NCI-H82 treated with DMSO at 0.1 percent for 48 hours (cell line): ENCODE results near the gene CDK6.
A peak's percentile ranks its signal among the peaks of the same experiment; 100 is the strongest.

Experiments
- DNase-seq: peaks from one replicate; lab custom pipeline; 2025; ENCODE audit not compliant: unreplicated experiment; lab: John Stamatoyannopoulos, UW

CDK6 gene

GRCh38 chr7:92740134-92740533 lies 96.2 kb downstream of the CDK6 start:
- DNase-seq, result no peak

- no peak for DNase-seq
Measured at GRCh38 chr7:92739091-92739490, 97.3 kb downstream of the CDK6 start.

DNA sequence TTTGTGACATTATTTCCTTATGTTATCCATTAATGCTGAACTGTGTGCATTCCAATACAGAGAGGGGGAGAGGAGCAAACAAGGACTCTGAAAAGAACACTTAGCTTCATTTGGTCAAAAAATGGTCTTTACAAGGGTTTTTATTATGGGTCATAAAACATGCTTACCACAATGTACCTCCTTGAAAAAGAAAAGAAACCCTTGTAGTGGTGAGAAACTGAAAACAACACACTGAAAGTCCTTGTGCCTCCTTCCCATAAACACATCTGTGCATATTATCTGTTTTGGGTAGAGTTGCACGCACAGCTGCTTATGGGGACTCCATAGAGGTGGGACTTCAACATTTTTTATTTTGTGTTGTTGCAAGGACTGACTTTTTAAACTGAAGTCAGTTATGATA lies 98.7 kb downstream of the CDK6 start:
- no peak for DNase-seq

DNA sequence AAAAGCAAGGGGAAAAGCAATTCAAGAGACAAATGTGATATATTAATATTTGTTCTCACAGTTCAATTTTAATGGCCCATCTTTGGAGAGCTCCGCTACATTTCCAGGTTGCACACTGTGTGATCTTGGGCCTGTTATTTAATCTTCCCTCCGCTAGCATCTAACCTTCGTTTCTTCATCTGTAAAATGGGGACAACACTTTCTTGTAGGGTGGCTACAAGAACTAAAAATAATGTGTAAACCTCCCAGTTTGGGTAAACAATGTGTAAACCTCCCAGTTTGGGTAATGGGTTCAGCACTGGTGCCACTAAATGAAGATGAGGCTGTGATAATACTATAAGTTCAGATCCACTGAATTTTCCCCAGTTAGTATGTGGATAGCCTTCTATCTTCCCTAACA lies 99.5 kb downstream of the CDK6 start:
- DNase-seq, result no peak

DNA sequence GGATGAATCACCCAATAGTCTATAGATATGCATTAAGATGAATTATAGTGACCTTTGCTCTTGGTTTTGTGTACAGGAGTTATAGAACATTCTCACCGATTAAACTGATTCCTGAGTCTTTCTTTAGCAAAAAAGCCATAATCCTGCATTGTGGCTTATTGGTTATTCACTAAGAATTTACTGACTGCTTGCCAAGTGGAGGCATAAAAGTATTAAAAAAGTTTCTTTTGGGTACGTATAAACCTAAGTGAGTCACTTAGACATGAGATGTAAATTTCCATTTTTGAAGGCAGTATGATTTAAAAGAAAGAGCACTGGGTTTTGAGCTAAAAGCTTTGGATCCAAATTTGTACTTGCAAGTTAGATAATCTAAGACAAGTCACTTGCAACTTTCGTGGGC lies 100.7 kb downstream of the CDK6 start:
- DNase-seq, result no peak

DNA sequence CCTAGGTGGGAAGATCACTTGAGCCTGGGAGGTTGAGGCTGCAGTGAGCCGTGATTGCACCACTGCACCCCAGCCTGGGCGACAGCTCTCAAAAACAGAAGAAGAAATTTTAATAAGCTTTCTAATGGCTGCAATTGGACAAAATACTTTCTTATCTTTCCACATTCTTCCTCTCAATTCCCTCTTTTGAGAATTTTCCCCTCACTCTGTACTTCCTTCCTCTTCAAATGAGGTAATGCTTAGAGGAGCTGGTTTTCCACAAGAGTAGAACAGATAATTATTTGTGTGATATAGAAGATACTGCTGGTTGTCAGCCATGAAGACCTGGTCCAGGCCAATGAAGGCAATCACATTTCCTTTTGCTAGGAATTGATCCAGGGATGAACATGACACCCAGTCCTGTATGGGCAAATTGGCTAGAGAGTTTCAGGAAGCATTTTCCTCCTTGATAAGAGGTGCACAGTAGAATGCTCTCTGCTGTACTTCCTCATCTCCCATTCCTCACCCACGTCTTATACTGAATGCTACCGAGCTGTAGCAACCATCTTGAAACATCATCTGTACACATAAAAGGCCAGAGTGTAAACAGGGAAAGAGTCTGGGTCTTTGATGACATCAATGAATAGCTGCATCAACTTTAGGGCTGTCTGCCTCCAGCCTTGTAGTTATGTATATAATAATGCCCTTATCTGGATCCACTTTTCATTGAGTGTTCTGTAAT lies 103.9 kb downstream of the CDK6 start:
- DNase-seq, result no peak

GRCh38 chr7:92731335-92732063 lies 104.9 kb downstream of the CDK6 start:
- no peak for DNase-seq

DNA sequence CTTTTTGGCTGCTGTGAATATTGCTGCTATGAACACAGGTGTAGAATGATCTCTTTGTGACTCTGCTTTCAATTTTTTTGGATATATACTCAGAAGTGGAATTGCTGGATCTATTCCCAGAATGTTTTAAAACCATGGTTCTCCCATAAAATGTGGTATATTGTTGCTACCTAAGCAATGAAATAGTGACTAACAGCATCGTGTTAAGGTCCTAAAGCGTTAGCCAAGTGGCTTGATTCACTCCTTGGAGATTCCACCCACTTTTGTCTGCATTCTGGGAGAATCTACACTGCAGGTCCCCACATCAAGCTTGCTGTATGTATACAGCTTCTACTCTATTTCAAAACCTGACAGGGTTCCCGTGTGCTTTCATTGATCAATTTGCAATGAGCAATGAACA lies 105.6 kb downstream of the CDK6 start:
- DNase-seq, result no peak

DNA sequence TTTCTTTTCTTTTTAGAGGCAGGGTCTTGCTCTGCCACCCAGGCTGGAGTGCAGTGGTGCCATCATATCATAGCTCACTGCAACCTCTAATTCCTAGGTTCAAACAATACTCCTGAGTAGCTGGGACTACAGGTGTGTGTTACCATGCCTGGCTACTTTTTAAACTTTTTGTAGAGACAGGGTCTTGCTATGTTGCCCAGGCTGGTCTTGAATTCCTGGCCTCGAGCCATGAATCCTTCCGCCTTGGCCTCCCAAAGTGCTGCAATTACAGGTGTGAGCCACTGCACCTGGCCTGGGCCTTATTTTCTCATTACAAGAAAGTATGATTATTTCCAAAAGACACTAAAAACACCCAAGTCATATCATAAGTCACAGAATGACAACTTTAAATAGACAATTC lies 106.6 kb downstream of the CDK6 start:
- no peak for DNase-seq

- no peak for DNase-seq
Measured at GRCh38 chr7:92729172-92729571, 107.2 kb downstream of the CDK6 start.

GRCh38 chr7:92727755-92728154 lies 108.6 kb downstream of the CDK6 start:
- no peak for DNase-seq

- no peak for DNase-seq
Measured at GRCh38 chr7:92725161-92725925, 111.0 kb downstream of the CDK6 start.

DNA sequence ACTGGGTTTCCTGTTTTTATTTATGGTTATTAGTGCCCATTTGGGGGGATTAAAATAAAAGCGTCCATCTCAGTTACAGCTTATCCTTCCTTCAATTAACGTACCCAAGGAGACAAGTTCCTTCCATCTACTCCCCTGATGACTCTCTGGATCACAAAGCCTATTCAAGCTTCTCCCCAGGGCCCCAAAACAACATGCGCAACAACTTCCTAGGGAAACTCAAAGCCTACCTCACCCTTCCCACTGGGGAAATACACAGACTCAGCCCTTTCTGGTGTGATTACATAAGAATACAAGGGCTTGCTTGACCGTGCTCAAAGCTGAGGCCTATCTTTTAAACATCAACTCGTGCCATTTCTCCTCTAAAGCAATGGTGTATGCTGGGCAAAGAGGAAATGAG lies 112.4 kb downstream of the CDK6 start:
- no peak for DNase-seq

DNA sequence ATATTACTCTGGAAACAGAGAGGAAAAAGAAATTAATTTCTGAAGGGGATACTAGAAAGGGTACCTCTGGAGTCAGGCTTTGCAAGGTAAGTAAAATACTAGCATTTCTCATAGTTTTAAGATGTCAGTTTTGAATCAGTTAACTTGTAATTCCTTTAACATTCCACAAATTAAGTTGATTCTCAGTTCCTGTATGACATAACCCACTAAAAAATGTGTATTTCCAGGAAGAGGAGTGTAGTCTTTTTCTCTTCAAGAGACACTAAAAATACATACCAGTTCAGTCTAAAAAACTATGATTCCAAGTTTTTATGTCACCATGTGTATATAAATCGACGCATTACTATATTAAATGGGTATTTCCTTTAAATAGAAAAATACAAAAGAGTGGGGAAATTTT lies 113.2 kb downstream of the CDK6 start:
- DNase-seq, result no peak

GRCh38 chr7:92722541-92722940 lies 113.8 kb downstream of the CDK6 start:
- DNase-seq, result no peak

DNA sequence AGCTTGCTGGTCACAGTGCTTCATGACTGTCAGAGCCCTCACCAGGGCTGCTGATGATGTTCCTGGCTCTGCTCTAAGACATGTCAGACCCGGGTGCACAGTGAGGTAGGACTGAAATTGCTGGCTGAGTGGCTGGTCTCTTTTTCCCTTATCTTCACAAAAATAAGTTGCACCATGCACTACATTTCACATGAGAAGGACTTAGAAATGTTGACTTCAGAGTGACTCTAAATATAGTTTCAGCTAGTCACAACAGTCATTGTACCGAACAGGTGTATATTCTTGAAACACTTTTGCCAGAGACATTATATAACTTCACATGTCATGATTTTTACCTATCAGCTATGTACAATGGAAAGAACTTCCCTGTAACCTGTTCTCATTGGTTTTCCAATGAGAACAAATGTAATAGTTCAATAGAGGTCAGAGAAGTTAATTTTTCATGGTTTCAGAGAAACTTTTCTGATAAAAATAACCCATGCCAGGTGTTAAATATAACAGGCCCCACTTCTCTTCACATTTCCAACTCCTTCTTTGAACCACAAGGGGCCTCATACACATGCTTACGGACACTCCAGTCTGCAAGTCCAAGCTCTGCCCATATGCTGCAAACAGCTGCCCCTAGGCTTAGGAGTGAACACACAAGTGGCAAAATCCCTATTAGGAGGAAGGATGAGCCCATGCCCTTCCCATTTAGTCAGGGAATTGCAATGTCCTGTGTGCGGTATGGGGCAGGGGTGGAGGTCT lies 115.6 kb downstream of the CDK6 start:
- DNase-seq, result peak; percentile 74

DNA sequence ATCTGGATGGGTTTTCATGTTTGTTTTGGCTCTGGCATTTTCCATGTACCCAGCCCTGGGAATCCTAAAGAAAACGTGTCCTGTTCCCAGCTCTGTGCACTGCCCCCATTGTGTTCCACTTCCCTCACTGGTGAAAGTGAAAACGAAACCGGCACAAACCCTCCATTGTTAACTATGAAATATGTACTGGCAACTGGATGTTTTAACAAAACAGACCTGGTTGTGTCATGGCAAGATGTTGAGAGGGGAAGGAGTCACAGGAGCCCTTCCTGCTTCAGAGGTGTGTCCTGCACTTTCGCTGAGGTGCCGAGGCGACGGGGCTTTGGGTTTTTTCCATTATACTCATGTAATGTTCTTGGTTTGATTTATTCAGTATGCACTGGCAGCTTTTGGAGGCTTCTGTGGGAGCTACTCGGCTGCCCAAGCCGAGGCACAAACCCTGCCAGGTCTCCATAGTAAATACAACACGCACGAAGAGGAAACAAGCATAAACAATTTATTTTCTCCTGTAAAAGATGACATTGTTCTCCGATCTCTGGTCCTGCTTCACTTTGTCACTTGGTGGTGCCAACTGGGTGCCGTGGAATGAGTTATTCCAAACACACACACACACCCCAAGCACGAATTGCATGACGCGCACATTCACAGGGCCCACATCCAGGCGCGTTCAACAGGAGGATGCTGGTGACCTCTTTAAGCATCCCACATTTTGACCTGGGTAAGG lies 118.2 kb downstream of the CDK6 start:
- DNase-seq, result no peak

DNA sequence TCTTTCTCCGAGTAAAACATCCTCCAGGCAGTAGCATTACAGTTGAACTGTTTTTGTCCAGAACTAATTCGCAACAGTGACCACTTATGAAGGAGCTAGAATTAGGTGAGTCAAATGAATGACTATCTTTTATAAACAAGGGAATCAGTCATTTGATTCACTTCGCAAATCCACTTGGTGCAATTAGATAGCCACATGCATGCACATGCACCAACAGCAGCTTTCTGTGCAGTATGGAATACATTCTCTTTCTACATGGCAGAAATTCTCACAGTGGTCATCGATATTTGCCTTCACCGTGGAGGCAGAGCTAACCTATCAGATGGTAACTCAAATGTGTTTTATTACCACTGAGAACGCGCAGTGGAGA lies 118.8 kb downstream of the CDK6 start:
- no peak for DNase-seq

DNA sequence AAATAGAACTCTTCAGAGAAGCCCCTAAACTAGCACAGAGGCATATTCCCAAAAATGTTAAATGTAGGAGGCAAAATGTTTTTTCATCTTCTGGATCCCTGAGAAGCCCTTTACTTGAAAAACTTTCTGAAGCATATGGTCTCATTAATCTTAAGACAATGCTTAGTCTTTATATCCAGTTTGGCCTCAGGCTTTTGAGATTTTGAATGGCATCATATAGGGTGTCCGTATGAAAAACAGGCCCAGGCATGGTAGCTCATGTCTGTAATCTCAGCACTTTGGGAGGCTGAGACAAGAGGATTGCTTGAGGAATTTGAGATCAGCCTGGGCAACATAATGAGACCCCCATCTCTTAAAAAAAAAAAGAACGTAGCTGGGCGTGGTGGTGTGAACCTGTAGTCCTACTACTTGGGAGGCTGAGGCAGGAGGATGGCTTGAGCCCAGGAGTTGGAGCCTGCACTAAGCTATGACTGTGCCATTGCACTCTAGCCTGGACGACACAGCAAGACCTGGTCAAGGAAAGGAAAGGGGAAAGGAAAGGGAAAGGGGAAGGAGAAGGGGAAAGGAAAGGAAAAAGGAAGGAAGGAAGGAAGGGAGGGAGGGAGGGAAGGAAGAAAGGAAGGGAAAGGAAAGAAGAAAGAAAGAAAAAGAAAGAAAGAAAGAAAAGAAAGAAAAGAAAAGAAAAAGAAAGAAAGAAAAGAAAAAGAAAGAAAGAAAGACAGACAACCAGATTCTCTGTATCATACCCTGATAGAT lies 119.4 kb downstream of the CDK6 start:
- DNase-seq, result no peak

- DNase-seq, result no peak
Measured at GRCh38 chr7:92715963-92716362, 120.4 kb downstream of the CDK6 start.
